DMS 273 (cell line): ENCODE measurements around the gene C1orf210.

ENCODE experiments used
- DNase-seq: peaks from one replicate; lab custom pipeline; 2025; ENCODE audit not compliant: unreplicated experiment; lab: John Stamatoyannopoulos, UW

C1orf210 gene

DNA sequence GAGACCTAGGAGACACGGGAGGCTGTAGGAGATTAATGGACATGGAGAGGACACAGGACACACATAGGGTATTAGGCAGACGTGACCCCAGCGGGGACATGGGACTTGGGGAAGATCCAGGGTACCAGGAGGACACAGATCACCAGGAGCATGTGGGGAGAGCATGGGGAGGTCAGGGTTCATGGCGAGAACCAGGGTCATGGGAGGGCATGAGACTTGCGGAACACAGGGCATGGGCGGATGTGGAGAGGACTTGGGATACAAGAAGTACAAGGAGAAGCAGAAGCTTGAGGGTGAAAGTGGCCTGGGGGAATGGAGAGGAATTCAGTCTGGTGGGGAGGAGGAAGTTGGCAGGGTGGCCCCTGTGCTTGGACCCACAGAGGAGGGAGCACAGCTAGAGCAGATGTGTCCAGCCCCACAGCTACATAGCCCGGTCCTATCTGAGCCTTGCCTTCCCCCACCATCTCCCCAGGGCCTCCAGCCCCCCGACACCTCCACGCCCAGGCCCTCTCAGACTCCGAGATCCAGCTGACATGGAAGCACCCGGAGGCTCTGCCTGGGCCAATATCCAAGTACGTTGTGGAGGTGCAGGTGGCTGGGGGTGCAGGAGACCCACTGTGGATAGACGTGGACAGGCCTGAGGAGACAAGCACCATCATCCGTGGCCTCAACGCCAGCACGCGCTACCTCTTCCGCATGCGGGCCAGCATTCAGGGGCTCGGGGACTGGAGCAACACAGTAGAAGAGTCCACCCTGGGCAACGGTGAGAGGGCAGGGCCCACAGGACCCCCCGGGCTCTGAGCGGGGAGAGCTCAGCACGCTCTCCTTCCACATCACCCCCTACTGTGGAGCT lies 27.5 kb upstream of the C1orf210 start:
- DNase-seq = no peak

DNA sequence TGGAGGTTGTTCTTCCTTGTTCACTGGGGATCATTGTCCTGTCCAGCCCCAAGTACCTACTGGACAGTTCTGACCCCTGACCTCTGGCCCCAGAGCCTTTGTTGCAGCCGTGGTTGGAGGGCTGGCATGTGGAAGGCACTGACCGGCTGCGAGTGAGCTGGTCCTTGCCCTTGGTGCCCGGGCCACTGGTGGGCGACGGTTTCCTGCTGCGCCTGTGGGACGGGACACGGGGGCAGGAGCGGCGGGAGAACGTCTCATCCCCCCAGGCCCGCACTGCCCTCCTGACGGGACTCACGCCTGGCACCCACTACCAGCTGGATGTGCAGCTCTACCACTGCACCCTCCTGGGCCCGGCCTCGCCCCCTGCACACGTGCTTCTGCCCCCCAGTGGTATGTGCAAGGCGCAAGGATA lies 26.8 kb upstream of the C1orf210 start:
- no peak for DNase-seq

DNA sequence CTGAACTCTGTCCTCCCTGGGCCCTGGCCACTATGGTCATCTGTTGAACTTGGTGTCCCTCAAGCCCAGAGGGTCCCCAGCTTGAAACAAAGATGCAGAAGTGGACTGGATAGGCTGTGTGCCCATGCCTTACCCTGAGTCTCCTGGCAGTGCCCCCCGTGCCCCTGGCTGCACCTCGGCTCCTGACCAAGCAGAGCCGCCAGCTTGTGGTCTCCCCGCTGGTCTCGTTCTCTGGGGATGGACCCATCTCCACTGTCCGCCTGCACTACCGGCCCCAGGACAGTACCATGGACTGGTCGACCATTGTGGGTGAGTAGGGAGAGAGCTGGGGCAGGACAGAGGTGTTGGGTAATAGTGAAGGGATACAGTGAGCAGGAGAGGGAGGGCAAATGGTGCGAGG lies 26.1 kb upstream of the C1orf210 start:
- DNase-seq = no peak

DNA sequence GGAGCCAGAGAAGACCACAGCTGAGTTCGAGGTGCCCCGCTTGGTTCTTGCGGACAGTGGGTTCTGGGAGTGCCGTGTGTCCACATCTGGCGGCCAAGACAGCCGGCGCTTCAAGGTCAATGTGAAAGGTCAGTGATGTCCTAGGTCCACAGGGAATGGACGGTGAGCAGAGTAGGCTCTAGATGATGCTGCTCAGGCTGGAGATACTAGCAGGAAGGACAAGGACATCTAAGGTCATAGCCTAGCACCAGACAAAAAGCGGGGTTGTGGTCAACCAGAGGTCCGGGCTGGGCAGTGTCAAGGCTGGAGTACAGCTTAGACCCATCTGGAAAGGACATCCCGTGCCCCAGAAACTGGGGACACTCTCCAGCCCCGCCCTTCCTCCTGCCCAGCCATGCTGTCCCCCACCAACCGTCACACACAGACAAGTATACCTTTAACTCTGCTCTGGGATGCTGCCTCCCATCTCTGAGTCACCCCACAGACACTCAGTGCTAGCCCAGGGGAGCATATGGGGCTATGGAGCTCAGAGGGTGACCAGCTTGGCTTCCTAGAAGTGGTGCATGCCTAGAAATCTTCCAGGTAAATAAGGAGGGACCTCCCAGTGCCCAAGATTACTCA lies 24.1 kb upstream of the C1orf210 start:
- no peak for DNase-seq

DNA sequence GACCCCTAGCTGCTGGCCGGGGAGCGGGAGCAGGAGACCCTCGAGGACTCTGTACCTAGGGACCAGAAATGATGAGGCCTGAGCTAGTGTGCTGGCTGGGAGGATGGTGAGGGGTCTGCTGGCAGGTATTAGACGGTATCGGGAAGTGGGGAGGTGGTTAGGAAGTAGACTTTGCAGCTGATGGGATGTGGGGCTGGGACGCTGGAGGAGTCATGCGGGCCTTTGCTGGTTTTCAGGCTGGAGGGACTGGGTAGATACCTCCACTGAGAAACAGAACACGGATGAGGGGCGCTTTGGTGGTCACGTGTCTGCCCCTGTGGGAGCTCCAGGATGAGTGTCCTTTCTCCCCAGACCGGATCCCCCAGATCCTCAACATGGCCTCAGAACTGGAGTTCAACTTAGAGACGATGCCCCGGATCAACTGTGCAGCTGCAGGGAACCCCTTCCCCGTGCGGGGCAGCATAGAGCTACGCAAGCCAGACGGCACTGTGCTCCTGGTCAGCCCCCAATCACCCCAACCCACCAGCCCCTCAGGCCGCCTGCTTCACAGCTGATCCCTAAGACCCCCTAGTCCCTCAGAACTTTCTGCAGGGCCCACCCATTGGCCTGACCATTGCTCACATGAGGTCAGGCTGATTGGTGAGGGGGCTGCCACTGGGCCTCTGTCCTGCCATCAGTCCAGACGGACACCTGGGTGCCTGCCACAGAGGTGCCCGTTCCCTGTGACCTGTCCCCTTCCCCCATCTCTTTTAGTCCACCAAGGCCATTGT lies 23.4 kb upstream of the C1orf210 start:
- DNase-seq = no peak

DNA sequence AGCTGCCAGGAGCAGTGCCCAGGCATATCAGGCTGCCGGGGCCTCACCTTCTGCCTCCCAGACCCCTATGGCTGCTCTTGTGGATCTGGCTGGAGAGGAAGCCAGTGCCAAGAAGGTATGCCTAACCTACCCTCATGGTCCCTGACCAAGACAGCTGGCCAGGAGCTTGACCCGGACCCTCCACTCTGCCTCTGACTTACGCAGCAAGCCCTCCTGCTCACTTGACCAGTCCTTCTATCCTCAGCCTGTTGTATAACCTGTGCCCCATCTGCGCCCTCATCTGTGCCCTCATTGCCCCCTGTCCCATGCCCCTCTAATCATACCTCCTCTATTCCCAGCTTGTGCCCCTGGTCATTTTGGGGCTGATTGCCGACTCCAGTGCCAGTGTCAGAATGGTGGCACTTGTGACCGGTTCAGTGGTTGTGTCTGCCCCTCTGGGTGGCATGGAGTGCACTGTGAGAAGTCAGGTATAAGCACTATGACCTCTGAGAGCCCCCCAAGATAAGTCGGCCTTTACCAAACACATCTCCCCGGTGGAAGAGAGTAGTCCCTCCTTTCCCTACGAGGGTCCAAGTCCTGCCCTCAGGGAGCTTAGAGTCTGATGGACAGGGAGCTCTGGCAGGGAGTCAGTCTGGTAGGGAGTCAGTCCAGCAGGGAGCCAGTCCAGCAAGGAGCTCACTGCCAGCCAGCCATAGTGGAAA lies 22.2 kb upstream of the C1orf210 start:
- DNase-seq = no peak

DNA sequence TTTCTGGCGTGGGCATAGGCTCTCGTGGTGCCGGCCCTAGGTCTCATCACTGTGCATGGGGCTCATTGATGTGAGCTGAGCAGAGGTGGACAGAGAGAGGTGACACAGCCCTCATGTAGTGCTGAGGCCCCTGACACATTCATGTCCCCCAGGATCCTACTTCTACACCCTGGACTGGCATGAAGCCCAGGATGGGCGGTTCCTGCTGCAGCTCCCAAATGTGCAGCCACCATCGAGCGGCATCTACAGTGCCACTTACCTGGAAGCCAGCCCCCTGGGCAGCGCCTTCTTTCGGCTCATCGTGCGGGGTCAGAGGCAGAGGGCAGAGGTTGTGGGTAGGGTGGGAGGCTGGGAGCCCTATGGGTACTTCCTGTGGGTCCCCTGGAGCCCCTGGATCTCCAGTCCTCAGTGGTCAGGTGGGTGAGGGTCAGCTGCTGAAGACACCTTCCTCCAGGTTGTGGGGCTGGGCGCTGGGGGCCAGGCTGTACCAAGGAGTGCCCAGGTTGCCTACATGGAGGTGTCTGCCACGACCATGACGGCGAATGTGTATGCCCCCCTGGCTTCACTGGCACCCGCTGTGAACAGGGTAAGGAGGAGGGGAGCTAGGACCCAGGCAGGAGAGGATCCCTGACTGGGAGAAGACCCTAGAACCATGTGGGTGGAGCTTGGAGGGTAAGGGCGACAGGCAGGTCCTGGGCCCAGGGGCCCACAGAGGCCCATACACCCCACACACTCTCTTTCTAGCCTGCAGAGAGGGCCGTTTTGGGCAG lies 21.5 kb upstream of the C1orf210 start:
- DNase-seq = no peak

DNA sequence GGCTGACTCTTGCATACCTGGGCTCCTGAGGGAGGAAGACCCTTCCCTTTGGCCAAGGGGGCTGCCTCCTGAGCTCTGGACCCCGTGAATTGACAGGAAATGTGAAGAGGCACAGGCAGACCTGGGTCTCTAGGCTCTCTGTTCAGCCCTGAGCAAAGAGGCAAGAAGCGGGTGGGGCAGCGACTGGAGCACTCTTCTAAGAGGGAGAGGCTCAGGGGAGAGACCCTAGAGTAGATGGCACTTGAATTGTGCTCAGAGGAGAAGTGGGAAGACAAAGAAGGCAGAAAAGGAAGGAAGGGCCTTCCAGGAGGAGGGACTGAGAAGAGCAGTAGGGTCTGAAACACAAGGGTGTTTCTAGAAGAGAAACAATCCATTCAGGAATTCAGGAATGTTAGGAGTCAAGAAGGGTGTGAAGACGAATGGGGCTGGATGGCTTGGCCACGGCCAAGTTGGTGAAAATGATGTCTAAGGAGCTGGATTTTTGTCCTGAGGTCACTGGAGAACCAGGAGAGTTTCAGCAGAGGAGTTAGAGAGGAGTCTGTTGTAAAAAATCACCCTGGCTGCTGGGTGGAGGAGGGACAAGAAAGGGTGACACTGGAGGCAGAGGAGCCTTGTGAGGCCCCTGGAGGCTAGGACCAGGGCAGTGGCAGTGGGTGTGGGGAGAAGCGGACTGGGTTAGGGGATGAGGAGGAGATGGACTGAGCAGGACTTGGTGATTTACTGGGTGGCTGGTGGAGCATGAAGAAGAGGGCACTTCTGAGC lies 20.7 kb upstream of the C1orf210 start:
- DNase-seq = no peak

DNA sequence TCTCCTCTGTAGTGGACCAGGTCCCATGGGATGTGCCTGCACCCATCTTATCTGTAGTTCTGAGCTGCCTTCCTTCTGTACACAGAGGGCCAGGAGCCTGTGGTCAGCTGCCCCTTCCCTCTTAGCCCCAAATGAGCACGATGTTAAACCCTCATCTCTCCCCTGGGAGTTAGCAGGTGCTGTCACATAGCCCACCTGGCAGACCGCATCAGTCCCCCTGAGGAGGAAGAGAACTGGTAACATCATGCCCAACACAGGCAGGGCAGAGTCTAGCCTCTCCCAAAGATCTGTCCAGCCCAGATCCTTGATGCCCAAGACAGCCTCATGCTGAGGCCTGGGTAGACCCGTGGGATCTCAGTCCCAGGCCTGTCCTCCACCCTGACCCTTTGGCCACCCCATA lies 20.1 kb upstream of the C1orf210 start:
- DNase-seq = no peak

DNA sequence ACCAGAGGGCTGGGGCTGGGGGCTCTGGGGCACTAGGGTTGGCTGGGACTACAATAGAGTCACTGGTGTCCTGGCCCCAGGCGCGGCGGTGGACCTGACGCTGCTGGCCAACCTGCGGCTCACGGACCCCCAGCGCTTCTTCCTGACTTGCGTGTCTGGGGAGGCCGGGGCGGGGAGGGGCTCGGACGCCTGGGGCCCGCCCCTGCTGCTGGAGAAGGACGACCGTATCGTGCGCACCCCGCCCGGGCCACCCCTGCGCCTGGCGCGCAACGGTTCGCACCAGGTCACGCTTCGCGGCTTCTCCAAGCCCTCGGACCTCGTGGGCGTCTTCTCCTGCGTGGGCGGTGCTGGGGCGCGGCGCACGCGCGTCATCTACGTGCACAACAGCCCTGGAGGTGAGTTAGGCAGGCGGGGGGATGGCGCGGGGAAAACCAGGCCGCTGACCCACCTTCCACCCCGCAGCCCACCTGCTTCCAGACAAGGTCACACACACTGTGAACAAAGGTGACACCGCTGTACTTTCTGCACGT lies 19.5 kb upstream of the C1orf210 start:
- no peak for DNase-seq

DNA sequence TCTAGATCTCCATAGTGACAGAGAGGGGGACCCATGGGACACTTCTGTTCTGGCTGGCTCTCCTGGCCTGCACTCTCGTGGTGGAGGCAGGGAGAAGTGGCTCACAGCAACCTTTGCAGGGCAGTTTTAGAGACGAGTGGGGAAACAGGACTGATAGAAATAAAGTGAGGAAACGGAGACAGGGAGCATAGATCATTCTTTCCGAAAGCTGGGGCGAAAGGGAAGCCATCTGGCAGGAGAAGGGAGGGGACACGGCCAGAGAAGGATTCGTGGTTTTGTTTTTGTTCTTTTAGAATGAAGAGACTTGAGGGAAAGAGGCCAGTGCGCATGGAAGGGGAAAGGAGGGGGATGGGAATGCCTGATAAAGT lies 18.9 kb upstream of the C1orf210 start:
- DNase-seq = no peak

DNA sequence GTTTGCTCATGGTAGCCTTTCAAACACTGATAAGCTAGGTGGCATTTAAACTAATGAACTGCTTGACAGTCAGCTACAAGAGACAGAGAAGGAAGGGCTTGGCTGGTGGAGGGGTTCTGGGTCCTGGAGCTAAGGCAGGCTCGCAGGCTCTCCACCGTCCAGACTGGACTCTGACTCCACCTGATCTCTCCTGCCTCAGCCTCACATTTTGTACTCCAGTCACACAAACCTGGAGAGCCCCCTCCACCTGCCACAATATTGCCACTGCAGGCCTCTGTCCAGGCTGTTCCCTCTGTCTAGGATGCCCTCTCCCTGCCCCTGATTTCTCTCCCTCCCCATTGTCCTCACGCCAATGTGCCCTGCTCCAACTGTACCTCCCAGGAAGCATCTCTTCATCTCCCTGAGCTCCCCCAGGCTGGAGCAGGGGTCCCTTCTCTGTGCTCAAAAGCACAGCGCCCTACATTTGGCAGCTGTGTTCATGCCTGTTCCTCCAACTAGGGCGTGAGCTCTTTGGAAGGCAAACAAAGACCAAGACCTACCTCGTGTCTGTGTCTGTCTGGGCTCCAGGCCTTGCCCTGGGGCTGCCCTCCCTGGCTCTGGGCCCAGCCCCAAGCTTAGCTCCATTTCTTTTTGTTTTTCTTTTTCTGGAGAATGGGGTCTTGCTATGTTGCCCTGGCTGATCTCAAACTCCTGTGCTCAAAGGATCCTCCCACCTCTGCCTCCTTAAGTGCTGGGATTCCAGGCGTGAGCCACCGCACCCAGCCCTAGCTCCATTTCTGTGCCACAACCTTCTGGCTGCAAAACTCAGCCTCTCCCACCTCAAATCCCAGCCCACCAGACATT lies 18.3 kb upstream of the C1orf210 start:
- no peak for DNase-seq

DNA sequence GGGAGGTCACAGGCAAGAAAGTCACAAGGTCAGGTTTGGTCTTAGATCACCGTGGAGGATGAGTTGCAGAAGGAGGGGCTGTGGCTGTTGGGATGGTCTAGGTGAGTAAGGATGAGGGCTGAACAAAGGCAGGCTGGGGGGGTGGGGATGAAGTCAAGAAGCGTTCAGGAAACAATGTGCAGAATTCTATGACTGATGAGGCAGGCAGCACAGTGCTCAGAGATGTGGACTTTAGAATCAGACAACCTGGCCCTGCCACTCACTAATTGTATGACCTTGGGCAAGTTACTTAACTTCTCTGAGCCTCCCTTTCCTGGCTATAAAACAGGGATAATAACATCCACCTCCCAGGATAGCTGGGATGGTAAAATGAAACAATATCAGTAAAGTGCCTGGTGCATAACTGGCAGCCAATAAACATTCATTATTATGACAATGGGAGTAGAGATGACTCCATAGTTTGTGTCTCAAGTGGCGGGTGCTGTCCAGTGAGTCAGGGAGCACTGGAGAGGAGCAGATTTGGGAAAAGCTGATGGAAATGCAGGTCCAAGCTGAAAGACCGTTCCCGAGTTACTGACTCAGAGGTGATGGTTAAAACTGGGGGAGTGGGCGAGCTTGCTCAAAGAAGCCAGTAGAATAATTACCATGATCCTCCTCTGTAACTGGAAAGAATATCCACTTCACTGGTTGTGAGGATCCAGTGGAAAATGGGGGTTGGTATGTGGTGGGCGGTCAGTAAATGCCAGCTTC lies 17.5 kb upstream of the C1orf210 start:
- no peak for DNase-seq

DNA sequence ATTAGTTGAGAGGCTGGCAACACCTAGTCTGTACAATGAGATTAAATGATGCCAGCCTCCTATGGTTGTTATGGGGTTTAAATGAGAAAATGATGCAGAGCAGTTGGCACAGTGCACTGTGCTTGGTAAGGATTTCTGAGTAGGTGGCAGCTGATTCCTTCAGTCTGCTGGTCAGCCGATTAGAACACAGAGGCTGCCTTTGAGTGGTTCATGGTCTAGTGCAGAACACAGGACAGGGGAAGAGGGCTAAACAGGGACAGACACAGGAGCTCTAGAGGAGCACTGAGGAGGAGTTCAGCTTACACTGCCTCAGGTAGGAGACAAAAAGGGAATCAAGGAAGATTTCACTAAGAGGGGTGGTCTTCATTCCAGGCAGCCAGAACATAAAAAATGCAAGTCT lies 16.8 kb upstream of the C1orf210 start:
- DNase-seq = no peak

DNA sequence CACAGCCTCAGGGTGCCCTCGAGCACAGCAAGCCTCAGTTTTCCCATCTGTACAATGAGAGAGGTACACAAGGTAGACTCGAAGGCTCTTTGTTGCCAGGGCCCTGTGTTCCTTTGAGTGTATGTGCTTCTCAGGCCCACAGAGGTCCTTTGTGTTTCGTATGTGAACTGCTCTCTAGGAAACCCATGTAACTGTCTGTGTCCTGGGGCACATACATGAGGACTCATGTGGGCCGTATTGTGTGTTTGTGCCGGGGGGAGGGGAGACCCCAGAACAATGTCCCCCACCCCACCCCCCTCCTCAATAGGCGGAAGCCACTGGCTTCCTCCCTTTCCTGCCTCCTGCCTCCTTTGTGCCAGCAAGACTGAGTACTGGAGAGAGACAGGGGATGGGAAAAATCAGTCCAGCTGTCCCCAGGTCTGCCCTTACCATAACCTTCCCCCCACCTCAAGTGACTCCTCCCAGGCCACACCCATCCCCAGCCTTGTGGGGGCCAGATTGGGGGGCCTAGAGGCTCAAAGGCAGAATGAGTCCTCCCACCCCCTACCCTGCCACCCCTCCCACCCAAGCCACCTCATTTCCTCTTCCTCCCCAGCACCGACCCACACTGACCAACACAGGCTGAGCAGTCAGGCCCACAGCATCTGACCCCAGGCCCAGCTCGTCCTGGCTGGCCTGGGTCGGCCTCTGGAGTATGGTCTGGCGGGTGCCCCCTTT lies 15.2 kb upstream of the C1orf210 start, which contains the start of gene TIE1:
TIE1 (plus strand) TSS at position 605 of the 717 bp plus-strand sequence; CDS start at position 695, 90 bp downstream.
- DNase-seq = no peak

DNA sequence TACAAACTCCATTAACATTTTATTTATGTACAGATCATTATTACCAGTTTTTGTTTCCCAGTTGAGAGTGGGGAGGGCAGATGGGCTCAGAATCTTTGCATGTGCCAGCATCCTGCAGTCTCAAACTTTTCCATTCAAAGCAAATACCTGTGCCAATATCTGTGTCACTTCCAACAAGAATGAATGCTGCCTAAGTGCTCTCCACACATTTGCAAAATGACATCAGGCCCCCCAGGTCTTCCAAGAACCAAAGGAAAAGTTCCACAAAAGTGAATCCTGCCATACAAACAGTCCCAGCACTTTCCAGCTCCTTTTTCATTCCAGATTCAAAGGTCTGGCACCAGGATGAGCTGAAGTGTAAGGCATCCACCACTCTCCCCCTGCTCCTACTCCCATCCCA lies 13.7 kb upstream of the C1orf210 start:
- no peak for DNase-seq

DNA sequence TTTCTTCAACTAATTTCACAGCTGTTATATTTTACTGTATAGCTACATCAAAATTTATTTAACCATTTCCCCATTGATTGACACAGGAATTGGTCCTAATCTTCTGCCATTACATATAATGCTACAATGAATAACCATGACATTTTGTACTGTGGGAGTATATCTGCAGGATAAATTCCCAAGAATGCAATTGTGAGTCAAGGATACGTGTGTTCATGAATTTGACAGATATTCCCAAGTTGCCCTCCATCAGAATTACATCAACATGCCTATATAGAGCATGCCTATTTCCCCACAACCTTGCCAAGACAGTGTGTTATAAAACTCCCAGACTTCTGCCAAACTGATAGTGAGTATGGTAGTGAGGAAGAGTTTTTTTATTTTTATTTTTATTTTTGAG lies 12.7 kb upstream of the C1orf210 start:
- no peak for DNase-seq
